ENCODE data around the gene GRIA2.
"Not testable (repeated sequence)": the region's sequence is repeated elsewhere in the genome, so short reads cannot be mapped to it uniquely, and the experiment has no call there.

GRIA2 gene

GRCh38 chr4:157220371-157220881 is at the start of gene GRIA2:
GRIA2 (plus strand) TSS chr4:157220728; CDS start chr4:157221043, 315 bp downstream.
- DNase-seq (ENCODE audit: low read depth): no peak

GRCh38 chr4:157172011-157172410 is 48.5 kb upstream of the GRIA2 start:
- no peak for DNase-seq (ENCODE audit: low read depth)

- DNase-seq (ENCODE audit: low read depth): not testable (repeated sequence)
Measured at GRCh38 chr4:157180268-157180667, 40.3 kb upstream of the GRIA2 start.

- no peak for DNase-seq (ENCODE audit: low read depth)
Measured at GRCh38 chr4:157184300-157184699, 36.2 kb upstream of the GRIA2 start.

GRCh38 chr4:157185363-157185762 is 35.2 kb upstream of the GRIA2 start:
- no peak for DNase-seq (ENCODE audit: low read depth)

- DNase-seq (ENCODE audit: low read depth): no peak
Measured at GRCh38 chr4:157195374-157195773, 25.2 kb upstream of the GRIA2 start.

- no peak for DNase-seq (ENCODE audit: low read depth)
Measured at GRCh38 chr4:157196046-157196445, 24.5 kb upstream of the GRIA2 start.

GRCh38 chr4:157204634-157205244 is 15.8 kb upstream of the GRIA2 start:
- DNase-seq (ENCODE audit: low read depth): no peak

GRCh38 chr4:157217708-157218107 is 2.8 kb upstream of the GRIA2 start:
- no peak for DNase-seq (ENCODE audit: low read depth)

- no peak for DNase-seq (ENCODE audit: low read depth)
Measured at GRCh38 chr4:157219711-157220370, 687 bp upstream of the GRIA2 start.

GRCh38 chr4:157221426-157221894 is 932 bp downstream of the GRIA2 start:
- no peak for DNase-seq (ENCODE audit: low read depth)

- no peak for DNase-seq (ENCODE audit: low read depth)
Measured at GRCh38 chr4:157221895-157222770, 1.6 kb downstream of the GRIA2 start.

GRCh38 chr4:157222771-157223160 is 2.2 kb downstream of the GRIA2 start:
- DNase-seq (ENCODE audit: low read depth): no peak

- DNase-seq (ENCODE audit: low read depth): no peak
Measured at GRCh38 chr4:157223456-157223855, 2.9 kb downstream of the GRIA2 start.

- DNase-seq (ENCODE audit: low read depth): no peak
Measured at GRCh38 chr4:157225096-157225495, 4.6 kb downstream of the GRIA2 start.

GRCh38 chr4:157226035-157226434 is 5.5 kb downstream of the GRIA2 start:
- DNase-seq (ENCODE audit: low read depth): no peak

- no peak for DNase-seq (ENCODE audit: low read depth)
Measured at GRCh38 chr4:157226601-157227000, 6.1 kb downstream of the GRIA2 start.

GRCh38 chr4:157231525-157231924 is 11.0 kb downstream of the GRIA2 start:
- no peak for DNase-seq (ENCODE audit: low read depth)

GRCh38 chr4:157242871-157243270 is 22.3 kb downstream of the GRIA2 start:
- no peak for DNase-seq (ENCODE audit: low read depth)

GRCh38 chr4:157244348-157244747 is 23.8 kb downstream of the GRIA2 start:
- DNase-seq (ENCODE audit: low read depth): no peak

- DNase-seq (ENCODE audit: low read depth): no peak
Measured at GRCh38 chr4:157245351-157245750, 24.8 kb downstream of the GRIA2 start.

- no peak for DNase-seq (ENCODE audit: low read depth)
Measured at GRCh38 chr4:157246964-157247363, 26.4 kb downstream of the GRIA2 start.

GRCh38 chr4:157258165-157258564 is 37.6 kb downstream of the GRIA2 start:
- not testable (repeated sequence) for DNase-seq (ENCODE audit: low read depth)
